ENCODE data around the gene COL6A2. TPM values are rescaled to one million over a fixed set of nuclear protein-coding genes. Genes with fewer than 3 reads are reported as not detected.
"Not testable (repeated sequence)": the region's sequence is repeated elsewhere in the genome, so short reads cannot be mapped to it uniquely, and the experiment has no call there.

The COL6A2 gene
- total RNA-seq, 1 experiment from 2014 or later, result 111 TPM

GRCh38 chr21:46084709-46085108 lies 13.2 kb upstream of the COL6A2 start:
- Mint-ChIP-seq H3K9me3 (peaks cover 27% of the 10 kb centered on the region), H3K27ac (no peak overlapping the region), H3K4me1 (no peaks in the 10 kb centered on the region), H3K36me3 (peaks cover 13% of the 10 kb centered on the region), H3K27me3 (ENCODE audit: low read depth) (no peaks in the 10 kb centered on the region), H3K4me3 (no peak overlapping the region)
- TF ChIP-seq, protein P1, sequence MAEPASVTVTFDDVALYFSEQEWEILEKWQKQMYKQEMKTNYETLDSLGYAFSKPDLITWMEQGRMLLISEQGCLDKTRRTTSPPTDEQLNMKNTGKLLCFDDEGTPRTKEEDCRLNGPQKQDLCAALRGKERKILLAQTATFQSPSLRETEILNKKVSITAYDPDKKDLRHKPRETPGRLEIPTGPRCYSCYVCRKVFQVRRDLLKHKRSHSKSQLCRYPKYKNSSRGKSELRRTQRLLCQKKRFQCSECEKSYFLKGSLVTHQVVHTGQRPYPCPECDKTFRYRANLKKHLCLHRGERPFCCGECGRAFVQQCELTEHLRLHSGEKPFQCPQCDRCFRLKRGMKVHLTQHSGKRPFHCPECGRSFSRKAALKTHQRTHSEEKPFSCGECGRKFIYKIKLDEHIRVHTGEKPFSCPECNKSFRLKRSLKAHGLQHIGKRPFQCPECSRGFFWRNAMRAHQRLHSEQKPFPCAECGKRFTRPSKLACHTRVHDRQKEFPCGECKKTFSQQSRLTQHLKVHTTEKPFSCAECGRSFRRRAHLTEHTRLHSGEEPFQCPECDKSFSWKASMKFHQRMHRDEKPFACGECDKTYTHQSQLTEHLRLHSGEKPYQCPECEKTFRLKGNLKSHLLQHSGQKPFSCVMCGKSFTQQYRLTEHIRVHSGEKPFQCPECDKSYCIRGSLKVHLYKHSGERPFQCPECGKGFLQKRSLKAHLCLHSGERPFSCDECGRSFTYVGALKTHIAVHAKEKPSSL (CRISPR knock-in tag; conservative IDR thresholded peaks at IDR 0.05), result no peak
- TF ChIP-seq ZNF671 (CRISPR knock-in tag; IDR thresholded peaks at IDR 0.05), result no peak
- ChIA-PET CTCF (no interaction called here), POLR2A (no interaction called here)
- no peak for ATAC-seq
- no peak for DNase-seq (ENCODE audit: low spot score)

DNA sequence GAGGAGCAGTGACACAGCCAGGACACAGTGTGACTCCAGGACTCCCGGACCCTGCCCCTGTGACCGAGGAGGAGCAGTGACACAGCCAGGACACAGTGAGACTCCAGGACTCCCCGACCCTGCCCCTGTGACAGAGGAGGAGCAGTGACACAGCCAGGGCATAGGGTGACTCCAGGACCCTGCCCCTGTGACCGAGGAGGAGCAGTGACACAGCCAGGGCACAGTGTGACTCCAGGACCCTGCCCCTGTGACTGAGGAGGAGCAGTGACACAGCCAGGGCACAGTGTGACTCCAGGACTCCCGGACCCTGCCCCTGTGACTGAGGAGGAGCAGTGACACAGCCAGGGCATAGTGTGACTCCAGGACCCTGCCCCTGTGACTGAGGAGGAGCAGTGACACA lies 12.7 kb upstream of the COL6A2 start:
- H3K27me3 Mint-ChIP-seq (ENCODE audit: low read depth); ATAC-seq; DNase-seq (ENCODE audit: low spot score); H3K27ac Mint-ChIP-seq; H3K4me3 Mint-ChIP-seq; H3K4me1 Mint-ChIP-seq; CTCF ChIA-PET; POLR2A ChIA-PET: not testable (repeated sequence)
- peaks cover 16% of the 10 kb centered on the region for H3K36me3 Mint-ChIP-seq
- H3K9me3 Mint-ChIP-seq, result peaks cover 33% of the 10 kb centered on the region

DNA sequence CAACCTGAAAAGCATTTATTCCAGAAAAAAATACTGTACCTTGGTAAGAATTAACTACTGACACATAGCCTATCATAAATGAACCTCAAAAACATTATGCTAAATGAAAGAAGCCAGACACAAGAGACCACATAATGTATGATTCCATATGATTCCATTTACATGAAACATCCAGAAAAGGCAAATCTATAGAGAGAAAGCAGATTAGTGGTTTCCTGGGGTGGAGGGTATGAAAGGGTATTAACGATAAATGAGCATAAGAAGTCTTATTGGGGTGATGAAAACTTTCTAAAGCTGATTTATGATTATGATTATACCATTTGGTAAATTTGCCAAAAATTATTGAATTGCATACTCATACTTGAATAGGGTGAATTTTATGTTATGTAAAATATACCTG lies 10.3 kb upstream of the COL6A2 start:
- H3K4me1 Mint-ChIP-seq, result no peaks in the 10 kb centered on the region
- H3K27me3 Mint-ChIP-seq (ENCODE audit: low read depth), result peaks cover 4% of the 10 kb centered on the region
- DNase-seq (ENCODE audit: low spot score), result no peak
- H3K9me3 Mint-ChIP-seq, result peaks cover 53% of the 10 kb centered on the region
- ChIA-PET POLR2A (no interaction called here), CTCF (no interaction called here)
- H3K27ac Mint-ChIP-seq, result no peak overlapping the region
- H3K36me3 Mint-ChIP-seq, result peaks cover 33% of the 10 kb centered on the region
- no peak for TF ChIP-seq JAZF1 (CRISPR knock-in tag; IDR thresholded peaks at IDR 0.05)
- TF ChIP-seq NR3C1 (CRISPR knock-in tag; conservative IDR thresholded peaks at IDR 0.05; ENCODE audit: low read depth), result no peak
- TF ChIP-seq FOXK1 (CRISPR knock-in tag; IDR thresholded peaks at IDR 0.05), result no peak
- no peak for TF ChIP-seq CBFB (CRISPR knock-in tag; IDR thresholded peaks at IDR 0.05; ENCODE audit: low read depth)
- ATAC-seq, result no peak
- H3K4me3 Mint-ChIP-seq, result no peak overlapping the region

GRCh38 chr21:46088189-46088588 lies 9.7 kb upstream of the COL6A2 start:
- POLR2A ChIA-PET, result no interaction called here
- peaks cover 4% of the 10 kb centered on the region for H3K27me3 Mint-ChIP-seq (ENCODE audit: low read depth)
- H3K4me3 Mint-ChIP-seq, result no peak overlapping the region
- DNase-seq (ENCODE audit: low spot score) (no peak), ATAC-seq (no peak)
- TF ChIP-seq NFATC4 (CRISPR knock-in tag; IDR thresholded peaks at IDR 0.05), result no peak
- no peak for TF ChIP-seq NFE2L1 (CRISPR knock-in tag; IDR thresholded peaks at IDR 0.05)
- no peak for TF ChIP-seq ESRRA (CRISPR knock-in tag; IDR thresholded peaks at IDR 0.05; ENCODE audit: borderline replicate concordance)
- TF ChIP-seq RORB (CRISPR knock-in tag; IDR thresholded peaks at IDR 0.05), result no peak
- TF ChIP-seq ZNF416 (CRISPR knock-in tag; IDR thresholded peaks at IDR 0.05), result no peak
- no peak for TF ChIP-seq ELF4 (CRISPR knock-in tag; IDR thresholded peaks at IDR 0.05; ENCODE audit: low read depth)
- no peak for TF ChIP-seq ATF1 (CRISPR knock-in tag; IDR thresholded peaks at IDR 0.05)
- TF ChIP-seq E2F1 (CRISPR knock-in tag; IDR thresholded peaks at IDR 0.05), result no peak
- no peak for TF ChIP-seq PRRX2 (CRISPR knock-in tag; IDR thresholded peaks at IDR 0.05)
- peaks cover 36% of the 10 kb centered on the region for H3K36me3 Mint-ChIP-seq
- CTCF ChIA-PET, result no interaction called here
- H3K27ac Mint-ChIP-seq, result no peak overlapping the region
- H3K4me1 Mint-ChIP-seq, result no peaks in the 10 kb centered on the region
- peaks cover 57% of the 10 kb centered on the region for H3K9me3 Mint-ChIP-seq

DNA sequence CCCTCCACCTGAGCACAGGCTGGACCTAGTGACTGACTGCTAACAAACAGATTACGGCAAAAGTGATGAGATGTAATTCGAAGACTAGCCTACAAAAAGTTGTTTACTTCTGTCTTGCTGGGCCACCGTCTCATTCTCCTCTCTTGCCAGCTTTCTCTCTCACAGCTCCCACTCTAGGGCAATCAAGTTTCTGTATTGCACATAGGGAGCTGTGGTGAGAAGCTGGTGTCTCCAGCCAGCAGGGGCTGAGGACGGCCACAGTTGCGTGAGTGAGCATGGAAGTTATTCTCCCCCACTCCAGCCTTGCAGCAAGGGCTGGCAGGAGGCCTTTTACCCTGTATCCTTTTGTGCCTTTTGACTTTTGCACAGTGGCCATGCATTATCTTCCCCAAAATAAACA lies 8.6 kb upstream of the COL6A2 start:
- Mint-ChIP-seq H3K36me3 (peaks cover 36% of the 10 kb centered on the region), H3K4me1 (no peaks in the 10 kb centered on the region), H3K4me3 (no peak overlapping the region), H3K9me3 (peaks cover 59% of the 10 kb centered on the region), H3K27me3 (ENCODE audit: low read depth) (peaks cover 4% of the 10 kb centered on the region), H3K27ac (no peak overlapping the region)
- CTCF ChIA-PET, result interaction anchor here (1.5 kb wide), 1 partner anchor 54 kb away, joined by 3 read pairs; no protein-coding TSS in a partner anchor
- ATAC-seq (no peak), DNase-seq (ENCODE audit: low spot score) (no peak)
- POLR2A ChIA-PET, result no interaction called here
- TF ChIP-seq ZNF138 (CRISPR knock-in tag; conservative IDR thresholded peaks at IDR 0.05), result no peak
- no peak for TF ChIP-seq OVOL2 (CRISPR knock-in tag; IDR thresholded peaks at IDR 0.05; ENCODE audit: borderline replicate concordance)
- no peak for TF ChIP-seq MXD4 (CRISPR knock-in tag; IDR thresholded peaks at IDR 0.05; ENCODE audit: borderline replicate concordance)
- no peak for TF ChIP-seq USF1 (CRISPR knock-in tag; IDR thresholded peaks at IDR 0.05)
- TF ChIP-seq, protein P2, sequence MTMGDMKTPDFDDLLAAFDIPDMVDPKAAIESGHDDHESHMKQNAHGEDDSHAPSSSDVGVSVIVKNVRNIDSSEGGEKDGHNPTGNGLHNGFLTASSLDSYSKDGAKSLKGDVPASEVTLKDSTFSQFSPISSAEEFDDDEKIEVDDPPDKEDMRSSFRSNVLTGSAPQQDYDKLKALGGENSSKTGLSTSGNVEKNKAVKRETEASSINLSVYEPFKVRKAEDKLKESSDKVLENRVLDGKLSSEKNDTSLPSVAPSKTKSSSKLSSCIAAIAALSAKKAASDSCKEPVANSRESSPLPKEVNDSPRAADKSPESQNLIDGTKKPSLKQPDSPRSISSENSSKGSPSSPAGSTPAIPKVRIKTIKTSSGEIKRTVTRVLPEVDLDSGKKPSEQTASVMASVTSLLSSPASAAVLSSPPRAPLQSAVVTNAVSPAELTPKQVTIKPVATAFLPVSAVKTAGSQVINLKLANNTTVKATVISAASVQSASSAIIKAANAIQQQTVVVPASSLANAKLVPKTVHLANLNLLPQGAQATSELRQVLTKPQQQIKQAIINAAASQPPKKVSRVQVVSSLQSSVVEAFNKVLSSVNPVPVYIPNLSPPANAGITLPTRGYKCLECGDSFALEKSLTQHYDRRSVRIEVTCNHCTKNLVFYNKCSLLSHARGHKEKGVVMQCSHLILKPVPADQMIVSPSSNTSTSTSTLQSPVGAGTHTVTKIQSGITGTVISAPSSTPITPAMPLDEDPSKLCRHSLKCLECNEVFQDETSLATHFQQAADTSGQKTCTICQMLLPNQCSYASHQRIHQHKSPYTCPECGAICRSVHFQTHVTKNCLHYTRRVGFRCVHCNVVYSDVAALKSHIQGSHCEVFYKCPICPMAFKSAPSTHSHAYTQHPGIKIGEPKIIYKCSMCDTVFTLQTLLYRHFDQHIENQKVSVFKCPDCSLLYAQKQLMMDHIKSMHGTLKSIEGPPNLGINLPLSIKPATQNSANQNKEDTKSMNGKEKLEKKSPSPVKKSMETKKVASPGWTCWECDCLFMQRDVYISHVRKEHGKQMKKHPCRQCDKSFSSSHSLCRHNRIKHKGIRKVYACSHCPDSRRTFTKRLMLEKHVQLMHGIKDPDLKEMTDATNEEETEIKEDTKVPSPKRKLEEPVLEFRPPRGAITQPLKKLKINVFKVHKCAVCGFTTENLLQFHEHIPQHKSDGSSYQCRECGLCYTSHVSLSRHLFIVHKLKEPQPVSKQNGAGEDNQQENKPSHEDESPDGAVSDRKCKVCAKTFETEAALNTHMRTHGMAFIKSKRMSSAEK (CRISPR knock-in tag; IDR thresholded peaks at IDR 0.05; ENCODE audit: borderline replicate concordance), result no peak
- no peak for TF ChIP-seq IRF2 (CRISPR knock-in tag; IDR thresholded peaks at IDR 0.05; ENCODE audit: borderline replicate concordance, low read depth)
